Thymus (tissue), 11 donors: ENCODE results near the gene NEK1. TPM values are rescaled to one million over a fixed set of nuclear protein-coding genes. Genes with fewer than 3 reads are reported as not detected.
"Not testable (repeated sequence)": the region's sequence is repeated elsewhere in the genome, so short reads cannot be mapped to it uniquely, and the experiment has no call there.

Experiments used
- DNase-seq, 9 donors: peaks; one replicate each; pipeline ENCODE4 v3.0.0-alpha.2; 2013; ENCODE audit warnings: low spot score in 9 of 9, low read depth in 6 of 9, missing footprints in 1 of 9
- H3K27ac ChIP-seq, 2 donors: one replicate each; pipeline ENCODE4 v1.5.1; 2013; ENCODE audit warnings: control low read depth in 1 of 2, low read depth in 1 of 2, low read length in 1 of 2, mild to moderate bottlenecking in 1 of 2, moderate library complexity in 1 of 2
- H3K27me3 ChIP-seq, 2 donors: one replicate each; pipeline ENCODE4 v1.5.1; 2013; ENCODE audit warnings: low read length in 1 of 2; ENCODE audit not compliant: control insufficient read depth in 2 of 2, insufficient read depth in 1 of 2
- H3K36me3 ChIP-seq, 2 donors: one replicate each; pipeline ENCODE4 v1.5.1; 2013; ENCODE audit warnings: low read length in 1 of 2, mild to moderate bottlenecking in 1 of 2, moderate library complexity in 1 of 2; ENCODE audit not compliant: control insufficient read depth in 2 of 2, insufficient read depth in 2 of 2
- H3K4me1 ChIP-seq, 2 donors: one replicate each; pipeline ENCODE4 v1.5.1; 2013; ENCODE audit warnings: low read length in 2 of 2; ENCODE audit not compliant: control insufficient read depth in 2 of 2, insufficient read depth in 2 of 2
- H3K4me3 ChIP-seq, 2 donors: one replicate each; pipeline ENCODE4 v1.5.1; 2013; ENCODE audit warnings: low read length in 2 of 2, control low read depth in 1 of 2, mild to moderate bottlenecking in 1 of 2
- H3K9me3 ChIP-seq, 2 donors: one replicate each; pipeline ENCODE4 v1.5.1; 2013; ENCODE audit warnings: low read length in 1 of 2, mild to moderate bottlenecking in 1 of 2; ENCODE audit not compliant: control insufficient read depth in 2 of 2, insufficient read depth in 1 of 2
- WGBS: extraction: QIAGEN DNeasy Blood & Tissue Kit; methylation state at CpG from one replicate; pipeline ENCODE4 v1.1.7; 2013; 5-methylcytosine and 5-hydroxymethylcytosine counted together
- polyA plus RNA-seq: library from polyadenylated mRNA; stranded (reverse); fragments of 200-250 nt; gene quantifications from one replicate; pipeline ENCODE4 v1.2.3, GENCODE V29; 2013
- total RNA-seq: library from RNA; stranded (reverse); fragments of 120-200 nt; gene quantifications from one replicate; pipeline ENCODE4 v1.2.4, GENCODE V29; 2013
- donor health status: healthy.

The NEK1 gene
- total and polyA plus RNA-seq, 2 donors = 9.9 to 10.2 TPM

DNA sequence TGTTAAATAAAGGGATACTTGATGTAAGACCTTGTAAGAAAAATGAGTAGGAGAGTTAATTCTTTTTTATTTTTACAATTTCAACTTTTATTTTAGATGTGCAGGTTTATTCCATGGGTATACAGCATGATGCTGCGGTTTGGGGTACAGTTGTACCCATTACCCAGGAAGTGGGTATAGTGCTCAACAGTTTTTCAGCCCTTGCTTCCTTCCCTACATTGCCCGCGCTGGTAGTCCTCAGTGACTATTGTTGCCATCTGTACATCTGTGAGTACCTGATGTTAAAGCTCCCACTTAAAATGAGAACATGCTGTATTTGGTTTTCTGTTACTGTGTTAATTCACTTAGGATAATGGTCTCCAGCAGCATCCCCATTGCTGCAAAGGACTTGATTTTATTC, 17.7 kb upstream of the NEK1 start:
- no peak overlapping the region for H3K4me3 ChIP-seq
- no peak overlapping the region for H3K27ac ChIP-seq
- no peaks in the 10 kb centered on the region for H3K27me3 ChIP-seq
- no peaks in the 10 kb centered on the region for H3K9me3 ChIP-seq
- no peaks in the 10 kb centered on the region for H3K4me1 ChIP-seq
- no peak for DNase-seq
- 95% methylated on average over 3 of the region's 3 CpGs for WGBS
- no peaks in the 10 kb centered on the region for H3K36me3 ChIP-seq

DNA sequence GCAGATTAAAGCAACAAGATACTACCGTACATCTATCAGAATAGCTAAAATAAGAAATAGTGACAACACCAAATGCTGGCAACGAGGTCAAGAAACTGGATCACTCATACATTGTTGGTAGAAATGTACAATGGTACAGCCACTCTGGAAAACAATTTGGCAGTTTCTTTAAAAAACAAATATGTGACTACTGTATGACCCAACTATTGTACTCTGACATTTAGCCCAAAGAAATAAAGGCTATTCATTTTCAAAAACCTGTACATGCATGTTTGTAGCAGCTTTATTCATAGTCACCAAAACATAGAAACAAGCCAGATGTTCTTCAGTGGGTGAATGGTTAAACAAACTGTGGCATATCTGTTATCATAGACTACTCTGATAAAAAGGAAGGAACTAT, 16.2 kb upstream of the NEK1 start:
- no peaks in the 10 kb centered on the region for H3K4me1 ChIP-seq
- H3K4me3 ChIP-seq = no peak overlapping the region
- no peaks in the 10 kb centered on the region for H3K36me3 ChIP-seq
- over 99% methylated on average over 2 of the region's 2 CpGs for WGBS
- no peaks in the 10 kb centered on the region for H3K9me3 ChIP-seq
- H3K27me3 ChIP-seq = no peaks in the 10 kb centered on the region
- DNase-seq = no peak
- no peak overlapping the region for H3K27ac ChIP-seq

DNA sequence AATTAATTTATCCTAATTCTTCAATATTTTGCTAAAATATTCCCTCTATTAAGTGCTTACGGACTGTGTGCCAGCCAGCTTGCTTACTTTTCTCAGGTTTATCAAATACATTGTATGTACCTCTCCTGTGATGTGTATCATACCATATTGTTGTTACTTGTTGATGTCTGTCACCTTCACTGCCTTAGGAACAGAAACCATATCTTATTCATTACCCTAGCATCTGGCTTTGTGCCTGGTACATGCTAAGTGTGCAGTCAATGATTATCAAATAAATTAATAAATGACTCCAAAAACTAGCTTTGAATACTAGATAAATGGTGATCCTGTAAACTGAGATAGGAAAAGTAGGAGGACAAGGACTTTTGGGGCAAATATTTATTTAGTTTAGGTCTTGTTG, 14.9 kb upstream of the NEK1 start:
- DNase-seq = no peak
- no peak overlapping the region for H3K27ac ChIP-seq
- H3K36me3 ChIP-seq = no peaks in the 10 kb centered on the region
- no peaks in the 10 kb centered on the region for H3K27me3 ChIP-seq
- H3K4me3 ChIP-seq = no peak overlapping the region
- 99% methylated on average over 1 of the region's 1 CpG for WGBS
- no peaks in the 10 kb centered on the region for H3K4me1 ChIP-seq
- H3K9me3 ChIP-seq = no peaks in the 10 kb centered on the region

DNA sequence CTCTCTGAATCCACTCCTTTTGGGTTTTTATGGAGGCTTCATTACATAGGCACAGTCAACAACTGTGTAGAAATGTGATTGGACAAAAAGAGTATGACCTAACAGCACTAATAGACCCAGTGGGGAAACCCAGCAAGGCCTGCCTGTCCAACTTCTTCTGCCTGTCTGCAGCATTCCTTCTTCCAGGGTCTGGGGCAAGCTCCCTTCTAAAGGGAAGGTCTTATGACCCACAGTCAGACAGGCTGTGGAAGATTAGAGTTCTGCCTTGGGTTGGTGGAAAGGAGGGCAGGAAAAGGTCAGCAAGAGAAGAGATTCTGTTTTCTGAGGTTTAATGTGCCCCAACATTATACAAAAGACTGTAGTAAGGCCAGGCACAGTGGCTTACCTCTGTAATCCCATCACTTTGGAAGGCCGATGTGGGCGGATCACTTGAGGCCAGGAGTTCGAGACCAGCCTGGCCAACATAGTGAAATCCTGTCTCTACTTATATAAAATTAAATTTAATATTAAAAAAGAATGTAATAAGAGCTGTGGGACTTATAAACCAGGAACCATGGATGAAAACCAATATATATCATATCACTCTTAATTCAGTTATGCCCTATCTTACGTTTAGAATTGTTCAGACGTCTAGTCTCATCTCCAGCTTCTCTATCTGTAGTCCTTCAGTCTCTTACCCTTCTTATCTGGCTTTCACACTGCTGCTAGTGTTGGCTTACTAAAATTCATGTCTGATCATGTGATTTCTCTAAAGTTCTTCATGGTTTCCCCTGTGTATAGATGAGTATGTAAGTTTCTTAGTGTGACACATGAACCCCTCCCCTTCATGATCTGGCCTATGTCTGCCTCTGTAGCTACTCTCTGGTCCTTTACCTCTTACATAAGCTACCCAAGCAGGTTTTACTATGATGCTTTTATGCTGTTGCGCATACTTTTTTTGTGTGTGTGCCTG, 14.2 kb upstream of the NEK1 start:
- over 99% methylated on average over 6 of the region's 6 CpGs for WGBS
- no peak overlapping the region for H3K4me3 ChIP-seq
- peaks cover 0 to 2% of the 10 kb centered on the region in 2 donors for H3K4me1 ChIP-seq
- DNase-seq = no peak
- H3K36me3 ChIP-seq = no peaks in the 10 kb centered on the region
- no peaks in the 10 kb centered on the region for H3K27me3 ChIP-seq
- H3K9me3 ChIP-seq = no peaks in the 10 kb centered on the region
- no peak overlapping the region for H3K27ac ChIP-seq

DNA sequence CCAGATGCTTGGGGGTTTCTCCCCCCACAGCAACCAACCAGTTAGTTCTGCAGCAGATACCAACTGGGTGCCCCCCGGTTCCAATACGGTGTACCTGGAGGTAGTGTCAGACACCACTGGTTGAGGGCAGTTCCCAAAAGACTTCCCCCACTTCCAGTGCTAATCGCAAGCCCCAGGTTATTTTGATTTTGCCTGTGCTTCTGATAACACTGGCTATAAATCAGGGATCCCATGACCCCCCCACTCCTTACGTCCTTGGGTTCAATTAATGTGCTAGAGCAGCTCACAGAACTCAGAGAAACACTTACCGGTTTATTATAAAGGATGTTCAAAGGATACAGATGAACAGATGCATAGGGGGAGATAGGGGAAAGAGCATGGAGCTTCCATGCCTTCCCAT, 13.5 kb upstream of the NEK1 start:
- Histone ChIP-seq H3K9me3 (no peaks in the 10 kb centered on the region), H3K36me3 (no peaks in the 10 kb centered on the region), H3K4me1 (peaks cover 0 to 2% of the 10 kb centered on the region in 2 donors), H3K27me3 (no peaks in the 10 kb centered on the region), H3K4me3 (no peak overlapping the region), H3K27ac (no peak overlapping the region)
- DNase-seq = no peak
- 98% methylated on average over 5 of the region's 5 CpGs for WGBS

DNA sequence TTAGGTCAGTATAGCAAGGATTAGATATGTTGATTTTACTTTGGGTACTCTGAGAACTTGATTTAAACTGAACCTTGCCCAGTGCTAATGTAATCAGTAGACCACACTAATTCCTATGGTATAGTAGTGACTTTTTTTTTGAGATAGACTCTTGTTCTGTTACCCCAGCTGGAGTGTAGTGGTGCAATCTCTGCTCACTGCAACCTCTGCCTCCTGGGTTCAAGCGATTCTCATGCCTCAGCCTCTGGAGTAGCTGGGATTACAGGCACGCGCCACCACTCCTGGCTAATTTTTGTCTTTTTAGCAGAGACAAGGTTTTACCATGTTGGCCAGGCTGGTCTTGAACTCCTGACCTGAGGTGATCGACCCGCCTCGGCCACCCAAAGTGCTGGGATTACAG, 11.6 kb upstream of the NEK1 start:
- H3K27ac ChIP-seq, DNase-seq, H3K4me3 ChIP-seq, H3K27me3 ChIP-seq, H3K9me3 ChIP-seq, H3K36me3 ChIP-seq, H3K4me1 ChIP-seq: not testable (repeated sequence)
- 90% methylated on average over 6 of the region's 6 CpGs for WGBS

DNA sequence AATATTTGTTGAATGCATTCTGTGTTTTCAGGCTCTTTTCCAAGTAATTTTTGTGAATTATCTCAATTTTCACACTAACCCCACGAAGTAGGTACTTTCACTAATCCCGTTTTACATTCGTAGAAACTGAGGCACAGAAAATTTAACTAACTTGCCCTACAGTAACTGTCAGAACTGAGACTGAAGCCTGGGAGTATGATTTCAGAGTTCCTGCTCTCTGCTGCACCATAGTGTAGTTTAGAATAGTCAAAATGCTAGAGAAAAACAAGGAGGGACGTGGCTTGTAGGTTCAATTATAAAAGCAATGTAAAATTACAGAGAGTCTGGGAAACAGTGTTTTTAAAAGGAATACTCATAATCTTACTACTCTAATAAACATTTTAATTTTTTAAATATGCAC, 10.2 kb upstream of the NEK1 start:
- Histone ChIP-seq H3K9me3 (no peaks in the 10 kb centered on the region), H3K27ac (no peak overlapping the region), H3K4me3 (no peak overlapping the region), H3K27me3 (no peaks in the 10 kb centered on the region), H3K4me1 (peaks cover 2% of the 10 kb centered on the region in 2 donors), H3K36me3 (no peaks in the 10 kb centered on the region)
- WGBS = 57% methylated on average over 4 of the region's 4 CpGs
- DNase-seq = no peak

DNA sequence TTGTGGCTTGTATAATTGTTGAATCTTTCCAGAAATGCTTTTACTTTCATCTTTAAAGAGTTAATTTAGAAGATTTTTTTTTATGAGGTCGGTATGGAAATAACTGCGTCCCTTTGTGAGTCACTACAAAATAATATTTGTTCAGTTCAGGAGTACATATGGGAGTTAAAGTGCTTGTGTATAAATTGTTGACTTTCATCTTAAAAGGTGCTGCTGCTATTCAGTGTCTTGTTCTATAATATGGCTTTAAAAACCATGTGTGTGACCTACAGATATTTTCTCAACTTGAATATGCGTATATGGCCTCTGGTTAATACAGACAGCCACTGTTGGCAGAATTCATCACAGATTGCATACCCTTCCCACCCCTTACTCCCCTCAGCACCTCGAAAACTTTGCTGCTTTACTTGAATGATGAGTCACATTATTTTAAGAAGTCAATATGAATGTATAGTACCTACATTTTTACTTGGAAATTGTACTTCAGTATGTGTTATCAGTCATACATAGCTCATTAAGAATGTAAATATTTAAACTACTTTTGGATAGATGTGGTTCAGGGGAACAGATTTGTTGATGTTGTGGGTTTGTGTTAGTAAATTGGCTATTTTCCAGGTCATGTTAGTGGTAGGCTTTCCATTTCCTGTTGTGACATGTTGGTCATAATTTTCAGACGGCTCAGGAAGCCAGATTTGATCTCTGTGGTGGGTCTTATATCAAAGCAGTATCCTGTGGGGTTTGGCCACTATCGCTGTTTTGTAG, 9.5 kb upstream of the NEK1 start:
- Histone ChIP-seq H3K27me3 (no peaks in the 10 kb centered on the region), H3K4me1 (peaks cover 2% of the 10 kb centered on the region in 2 donors), H3K9me3 (no peaks in the 10 kb centered on the region), H3K4me3 (peak overlapping the region; percentile 71 to 86), H3K27ac (peak overlapping the region in 1 of 2 donors; percentile 29), H3K36me3 (no peaks in the 10 kb centered on the region)
- DNase-seq = peak in 1 of 9 donors; percentile 39
- 13% methylated on average over 6 of the region's 6 CpGs for WGBS

DNA sequence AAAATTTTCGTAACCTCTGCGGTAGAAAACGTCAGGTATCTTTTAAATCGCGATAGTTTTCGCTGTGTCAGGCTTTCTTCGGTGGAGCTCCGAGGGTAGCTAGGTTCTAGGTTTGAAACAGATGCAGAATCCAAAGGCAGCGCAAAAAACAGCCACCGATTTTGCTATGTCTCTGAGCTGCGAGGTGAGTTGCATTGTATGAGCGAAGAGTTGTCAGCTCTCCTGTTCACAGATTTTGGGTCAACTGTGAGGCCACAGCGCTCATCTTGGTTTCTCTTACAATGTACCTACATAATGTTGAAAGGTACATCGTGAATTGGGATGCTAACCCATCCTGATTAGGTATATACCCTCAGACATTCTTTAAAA, 8.5 kb upstream of the NEK1 start:
- DNase-seq = peak in 4 of 9 donors; percentile 41 to 71 (median 51)
- Histone ChIP-seq H3K36me3 (no peaks in the 10 kb centered on the region), H3K9me3 (no peaks in the 10 kb centered on the region), H3K4me1 (peaks cover 2 to 6% of the 10 kb centered on the region in 2 donors), H3K27ac (peak overlapping the region; percentile 94 to 97), H3K27me3 (no peaks in the 10 kb centered on the region), H3K4me3 (peak overlapping the region; percentile 71 to 86)
- WGBS = 1% methylated on average over 14 of the region's 14 CpGs
